ENCODE measurements around the gene IGFN1. TPM values are rescaled to one million over a fixed set of nuclear protein-coding genes. Genes with fewer than 3 reads are reported as not detected.

IGFN1 gene
- total and polyA plus RNA-seq, 4 donors: 0.03 to 0.14 (median 0.08) TPM; not detected in 1

DNA sequence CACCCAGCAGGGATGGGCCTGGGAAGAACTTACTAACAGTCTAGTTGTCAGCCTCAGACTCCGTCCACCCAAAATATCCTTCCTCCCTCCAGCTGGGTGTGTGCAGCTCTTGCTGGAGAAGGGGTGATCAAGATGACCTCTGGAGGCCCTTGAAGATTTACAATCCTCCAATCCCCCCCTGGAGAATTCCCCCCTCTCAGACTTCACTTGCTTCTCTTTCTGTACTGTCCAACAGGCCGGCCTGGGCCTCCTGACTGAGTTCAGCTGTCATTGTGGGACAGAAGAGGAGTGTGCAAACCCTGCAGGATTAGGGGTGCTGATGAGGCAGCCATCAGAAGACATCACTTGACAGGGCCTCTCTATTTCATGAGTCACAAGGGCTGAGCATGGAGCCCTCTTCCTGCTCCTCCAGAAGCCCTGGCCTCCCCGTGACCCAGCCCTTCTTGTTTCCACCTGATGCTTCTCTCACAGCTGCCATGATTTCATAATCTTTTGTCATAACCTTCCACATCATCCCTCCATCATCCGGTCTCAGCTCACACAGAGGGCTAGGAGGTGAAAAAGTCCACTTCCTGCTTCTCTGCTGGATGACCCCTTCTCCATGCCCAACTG is 17.5 kb upstream of the IGFN1 start:
- H3K27me3 ChIP-seq (ENCODE audit: control insufficient read depth in 4 of 4, insufficient read depth in 4 of 4, low read length in 3 of 4): no peaks in the 10 kb centered on the region
- no peak overlapping the region for H3K4me3 ChIP-seq (ENCODE audit: low read depth in 1 of 3, low read length in 3 of 3)
- H3K27ac ChIP-seq (ENCODE audit: low read depth in 1 of 2, low read length in 2 of 2): no peak overlapping the region
- DNase-seq (ENCODE audit: low spot score): no peak
- no peaks in the 10 kb centered on the region for H3K9me3 ChIP-seq (ENCODE audit: control insufficient read depth in 4 of 4, low read length in 3 of 4)
- no peaks in the 10 kb centered on the region for H3K36me3 ChIP-seq (ENCODE audit: control insufficient read depth in 4 of 4, insufficient read depth in 3 of 4, low read depth in 1 of 4, low read length in 3 of 4)
- TF ChIP-seq, protein P1, sequence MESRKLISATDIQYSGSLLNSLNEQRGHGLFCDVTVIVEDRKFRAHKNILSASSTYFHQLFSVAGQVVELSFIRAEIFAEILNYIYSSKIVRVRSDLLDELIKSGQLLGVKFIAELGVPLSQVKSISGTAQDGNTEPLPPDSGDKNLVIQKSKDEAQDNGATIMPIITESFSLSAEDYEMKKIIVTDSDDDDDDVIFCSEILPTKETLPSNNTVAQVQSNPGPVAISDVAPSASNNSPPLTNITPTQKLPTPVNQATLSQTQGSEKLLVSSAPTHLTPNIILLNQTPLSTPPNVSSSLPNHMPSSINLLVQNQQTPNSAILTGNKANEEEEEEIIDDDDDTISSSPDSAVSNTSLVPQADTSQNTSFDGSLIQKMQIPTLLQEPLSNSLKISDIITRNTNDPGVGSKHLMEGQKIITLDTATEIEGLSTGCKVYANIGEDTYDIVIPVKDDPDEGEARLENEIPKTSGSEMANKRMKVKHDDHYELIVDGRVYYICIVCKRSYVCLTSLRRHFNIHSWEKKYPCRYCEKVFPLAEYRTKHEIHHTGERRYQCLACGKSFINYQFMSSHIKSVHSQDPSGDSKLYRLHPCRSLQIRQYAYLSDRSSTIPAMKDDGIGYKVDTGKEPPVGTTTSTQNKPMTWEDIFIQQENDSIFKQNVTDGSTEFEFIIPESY (IDR thresholded peaks at IDR 0.05): no peak
- TF ChIP-seq YY1 (IDR thresholded peaks at IDR 0.05): no peak
- TF ChIP-seq RAD21 (IDR thresholded peaks at IDR 0.05): no peak
- no peak for TF ChIP-seq SP1 (IDR thresholded peaks at IDR 0.05)
- no peak for TF ChIP-seq EGR1 (IDR thresholded peaks at IDR 0.05; ENCODE audit: low read depth in 2 of 2)
- TF ChIP-seq, protein P2, sequence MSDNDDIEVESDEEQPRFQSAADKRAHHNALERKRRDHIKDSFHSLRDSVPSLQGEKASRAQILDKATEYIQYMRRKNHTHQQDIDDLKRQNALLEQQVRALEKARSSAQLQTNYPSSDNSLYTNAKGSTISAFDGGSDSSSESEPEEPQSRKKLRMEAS (IDR thresholded peaks at IDR 0.05): no peak
- TF ChIP-seq, protein P3, sequence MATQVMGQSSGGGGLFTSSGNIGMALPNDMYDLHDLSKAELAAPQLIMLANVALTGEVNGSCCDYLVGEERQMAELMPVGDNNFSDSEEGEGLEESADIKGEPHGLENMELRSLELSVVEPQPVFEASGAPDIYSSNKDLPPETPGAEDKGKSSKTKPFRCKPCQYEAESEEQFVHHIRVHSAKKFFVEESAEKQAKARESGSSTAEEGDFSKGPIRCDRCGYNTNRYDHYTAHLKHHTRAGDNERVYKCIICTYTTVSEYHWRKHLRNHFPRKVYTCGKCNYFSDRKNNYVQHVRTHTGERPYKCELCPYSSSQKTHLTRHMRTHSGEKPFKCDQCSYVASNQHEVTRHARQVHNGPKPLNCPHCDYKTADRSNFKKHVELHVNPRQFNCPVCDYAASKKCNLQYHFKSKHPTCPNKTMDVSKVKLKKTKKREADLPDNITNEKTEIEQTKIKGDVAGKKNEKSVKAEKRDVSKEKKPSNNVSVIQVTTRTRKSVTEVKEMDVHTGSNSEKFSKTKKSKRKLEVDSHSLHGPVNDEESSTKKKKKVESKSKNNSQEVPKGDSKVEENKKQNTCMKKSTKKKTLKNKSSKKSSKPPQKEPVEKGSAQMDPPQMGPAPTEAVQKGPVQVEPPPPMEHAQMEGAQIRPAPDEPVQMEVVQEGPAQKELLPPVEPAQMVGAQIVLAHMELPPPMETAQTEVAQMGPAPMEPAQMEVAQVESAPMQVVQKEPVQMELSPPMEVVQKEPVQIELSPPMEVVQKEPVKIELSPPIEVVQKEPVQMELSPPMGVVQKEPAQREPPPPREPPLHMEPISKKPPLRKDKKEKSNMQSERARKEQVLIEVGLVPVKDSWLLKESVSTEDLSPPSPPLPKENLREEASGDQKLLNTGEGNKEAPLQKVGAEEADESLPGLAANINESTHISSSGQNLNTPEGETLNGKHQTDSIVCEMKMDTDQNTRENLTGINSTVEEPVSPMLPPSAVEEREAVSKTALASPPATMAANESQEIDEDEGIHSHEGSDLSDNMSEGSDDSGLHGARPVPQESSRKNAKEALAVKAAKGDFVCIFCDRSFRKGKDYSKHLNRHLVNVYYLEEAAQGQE (IDR thresholded peaks at IDR 0.05): no peak
- no peak for TF ChIP-seq HNF4G (IDR thresholded peaks at IDR 0.05)
- TF ChIP-seq FOXA1 (IDR thresholded peaks at IDR 0.05): no peak
- no peak for TF ChIP-seq JUND (IDR thresholded peaks at IDR 0.05)
- TF ChIP-seq HNF4A (conservative IDR thresholded peaks at IDR 0.05): no peak
- TF ChIP-seq TAF1 (conservative IDR thresholded peaks at IDR 0.05): no peak
- TF ChIP-seq GABPA (IDR thresholded peaks at IDR 0.05 in 1 of 2, conservative IDR thresholded peaks at IDR 0.05 in 1 of 2): no peak
- TF ChIP-seq, protein P4, sequence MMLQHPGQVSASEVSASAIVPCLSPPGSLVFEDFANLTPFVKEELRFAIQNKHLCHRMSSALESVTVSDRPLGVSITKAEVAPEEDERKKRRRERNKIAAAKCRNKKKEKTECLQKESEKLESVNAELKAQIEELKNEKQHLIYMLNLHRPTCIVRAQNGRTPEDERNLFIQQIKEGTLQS (IDR thresholded peaks at IDR 0.05): no peak
- no peak for TF ChIP-seq NR2F2 (IDR thresholded peaks at IDR 0.05)
- no peak for TF ChIP-seq FOXA2 (IDR thresholded peaks at IDR 0.05)
- H3K9ac ChIP-seq (ENCODE audit: low read depth in 1 of 2, low read length in 2 of 2): no peak overlapping the region
- WGBS: 94% methylated on average over 4 of the region's 4 CpGs
- H3K4me1 ChIP-seq (ENCODE audit: control insufficient read depth in 4 of 4, insufficient read depth in 4 of 4, low read length in 3 of 4): peaks cover 6 to 25% (median 19%) of the 10 kb centered on the region in 4 donors

DNA sequence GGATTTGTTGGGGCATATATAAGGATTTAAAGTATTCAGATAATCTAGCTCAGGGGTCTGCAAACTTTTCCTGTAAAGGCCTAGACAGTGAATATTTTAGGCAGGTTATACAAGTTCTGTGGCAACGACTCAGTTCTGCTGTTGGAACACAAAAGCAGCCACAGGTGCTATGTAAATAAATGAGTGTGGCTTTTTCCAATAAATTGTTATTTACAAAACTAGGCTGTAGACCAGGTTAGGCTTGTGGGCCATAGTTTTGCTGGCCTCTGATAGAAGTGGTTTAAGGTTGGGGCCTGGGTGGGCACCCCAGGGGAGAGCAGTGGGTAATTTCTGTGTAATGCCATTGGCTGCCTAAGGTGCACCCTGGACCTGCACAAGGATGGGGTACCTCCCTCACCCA is 16.9 kb upstream of the IGFN1 start:
- no peaks in the 10 kb centered on the region for H3K9me3 ChIP-seq (ENCODE audit: control insufficient read depth in 4 of 4, low read length in 3 of 4)
- peaks cover 6 to 25% (median 19%) of the 10 kb centered on the region in 4 donors for H3K4me1 ChIP-seq (ENCODE audit: control insufficient read depth in 4 of 4, insufficient read depth in 4 of 4, low read length in 3 of 4)
- no peak overlapping the region for H3K9ac ChIP-seq (ENCODE audit: low read depth in 1 of 2, low read length in 2 of 2)
- TF ChIP-seq RAD21 (IDR thresholded peaks at IDR 0.05) (no peak), FOXA1 (IDR thresholded peaks at IDR 0.05) (peak; percentile 22), YY1 (IDR thresholded peaks at IDR 0.05) (peak; percentile 13), HNF4A (conservative IDR thresholded peaks at IDR 0.05) (peak in 1 of 2 donors; percentile 16), FOXA2 (IDR thresholded peaks at IDR 0.05) (peak; percentile 78)
- TF ChIP-seq, protein P3 (IDR thresholded peaks at IDR 0.05): no peak
- TF ChIP-seq, protein P5, sequence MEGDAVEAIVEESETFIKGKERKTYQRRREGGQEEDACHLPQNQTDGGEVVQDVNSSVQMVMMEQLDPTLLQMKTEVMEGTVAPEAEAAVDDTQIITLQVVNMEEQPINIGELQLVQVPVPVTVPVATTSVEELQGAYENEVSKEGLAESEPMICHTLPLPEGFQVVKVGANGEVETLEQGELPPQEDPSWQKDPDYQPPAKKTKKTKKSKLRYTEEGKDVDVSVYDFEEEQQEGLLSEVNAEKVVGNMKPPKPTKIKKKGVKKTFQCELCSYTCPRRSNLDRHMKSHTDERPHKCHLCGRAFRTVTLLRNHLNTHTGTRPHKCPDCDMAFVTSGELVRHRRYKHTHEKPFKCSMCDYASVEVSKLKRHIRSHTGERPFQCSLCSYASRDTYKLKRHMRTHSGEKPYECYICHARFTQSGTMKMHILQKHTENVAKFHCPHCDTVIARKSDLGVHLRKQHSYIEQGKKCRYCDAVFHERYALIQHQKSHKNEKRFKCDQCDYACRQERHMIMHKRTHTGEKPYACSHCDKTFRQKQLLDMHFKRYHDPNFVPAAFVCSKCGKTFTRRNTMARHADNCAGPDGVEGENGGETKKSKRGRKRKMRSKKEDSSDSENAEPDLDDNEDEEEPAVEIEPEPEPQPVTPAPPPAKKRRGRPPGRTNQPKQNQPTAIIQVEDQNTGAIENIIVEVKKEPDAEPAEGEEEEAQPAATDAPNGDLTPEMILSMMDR (IDR thresholded peaks at IDR 0.05; ENCODE audit: low read depth, low read length, missing input control): no peak
- no peak overlapping the region for H3K27ac ChIP-seq (ENCODE audit: low read depth in 1 of 2, low read length in 2 of 2)
- H3K4me3 ChIP-seq (ENCODE audit: low read depth in 1 of 3, low read length in 3 of 3): no peak overlapping the region
- no peaks in the 10 kb centered on the region for H3K27me3 ChIP-seq (ENCODE audit: control insufficient read depth in 4 of 4, insufficient read depth in 4 of 4, low read length in 3 of 4)
- no peak for DNase-seq (ENCODE audit: low spot score)
- no peaks in the 10 kb centered on the region for H3K36me3 ChIP-seq (ENCODE audit: control insufficient read depth in 4 of 4, insufficient read depth in 3 of 4, low read depth in 1 of 4, low read length in 3 of 4)
- 15% methylated on average over 1 of the region's 1 CpG for WGBS
